ENCODE measurements around the gene AMZ1.

AMZ1 gene

GRCh38 chr7:2687881-2688318 lies at the start of gene AMZ1:
Gene AMZ1 (plus strand): TSS chr7:2688202. CDS start chr7:2700452, 12,250 bp downstream.
- no peak for TF ChIP-seq CTCF (conservative IDR thresholded peaks at IDR 0.05; ENCODE audit: low read depth, low read length)
- no peak within 1 kb of the TSS for H3K4me3 ChIP-seq (ENCODE audit: low read depth, low read length)
- DNase-seq (ENCODE audit: low read depth): no peak

GRCh38 chr7:2638224-2638991 lies 49.6 kb upstream of the AMZ1 start:
- no peak overlapping the region for H3K4me3 ChIP-seq (ENCODE audit: low read depth, low read length)
- DNase-seq (ENCODE audit: low read depth): peak; percentile 54
- TF ChIP-seq CTCF (conservative IDR thresholded peaks at IDR 0.05; ENCODE audit: low read depth, low read length): no peak

- DNase-seq (ENCODE audit: low read depth): no peak
- TF ChIP-seq CTCF (conservative IDR thresholded peaks at IDR 0.05; ENCODE audit: low read depth, low read length): no peak
- no peak overlapping the region for H3K4me3 ChIP-seq (ENCODE audit: low read depth, low read length)
Observed at GRCh38 chr7:2639181-2639681, 48.8 kb upstream of the AMZ1 start.

- H3K4me3 ChIP-seq (ENCODE audit: low read depth, low read length): no peak overlapping the region
- no peak for TF ChIP-seq CTCF (conservative IDR thresholded peaks at IDR 0.05; ENCODE audit: low read depth, low read length)
- DNase-seq (ENCODE audit: low read depth): no peak
Observed at GRCh38 chr7:2639695-2640481, 48.1 kb upstream of the AMZ1 start.

GRCh38 chr7:2640482-2640830 lies 47.5 kb upstream of the AMZ1 start:
- DNase-seq (ENCODE audit: low read depth): no peak

GRCh38 chr7:2640846-2641316 lies 47.1 kb upstream of the AMZ1 start:
- DNase-seq (ENCODE audit: low read depth): no peak
- no peak overlapping the region for H3K4me3 ChIP-seq (ENCODE audit: low read depth, low read length)

More at GRCh38 chr7:2640482-2640830, 47.5 kb upstream of the AMZ1 start:
- no peak overlapping the region for H3K4me3 ChIP-seq (ENCODE audit: low read depth, low read length)
- no peak for TF ChIP-seq CTCF (conservative IDR thresholded peaks at IDR 0.05; ENCODE audit: low read depth, low read length)

More at GRCh38 chr7:2640846-2641316, 47.1 kb upstream of the AMZ1 start:
- TF ChIP-seq CTCF (conservative IDR thresholded peaks at IDR 0.05; ENCODE audit: low read depth, low read length): no peak
